LNCaP clone FGC (cell line): Measurements from ENCODE around the gene ZNF230.

Source experiments
- DNase-seq: peaks from one replicate; pipeline ENCODE4 v3.0.0-alpha.2; 2011; ENCODE audit warnings: low read depth
- H3K4me3 ChIP-seq: 2 replicates; pipeline ENCODE4 v1.5.1; 2011; ENCODE audit warnings: mild to moderate bottlenecking, low read depth, low read length, control low read depth
- TF ChIP-seq, protein P1 (sequence below): IDR thresholded peaks from 2 replicates; pipeline ENCODE4 v1.5.1; 2012; ENCODE audit warnings: mild to moderate bottlenecking; ENCODE audit not compliant: control insufficient read depth, insufficient read depth; ENCODE audit errors: extremely low read depth

Gene ZNF230

DNA sequence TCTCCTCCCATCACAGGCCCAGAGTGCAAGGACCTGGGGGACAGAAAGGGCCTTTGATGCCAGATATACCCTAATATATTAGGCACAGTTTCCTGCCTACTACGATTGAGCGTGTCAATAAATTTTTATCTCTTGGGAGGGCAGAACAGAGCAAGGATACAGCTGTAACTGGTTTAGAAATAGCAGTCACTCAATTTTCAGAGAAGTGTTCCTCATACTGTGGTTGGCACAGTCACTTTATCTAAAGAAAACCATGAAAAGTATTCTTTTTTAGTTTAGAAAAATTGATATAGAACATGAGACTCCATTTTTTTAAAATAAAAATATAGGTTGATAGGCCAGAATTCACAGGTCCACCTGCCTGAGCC is 19.2 kb upstream of the ZNF230 start:
- no peak for DNase-seq
- H3K4me3 ChIP-seq = no peak overlapping the region
- TF ChIP-seq, protein P1, sequence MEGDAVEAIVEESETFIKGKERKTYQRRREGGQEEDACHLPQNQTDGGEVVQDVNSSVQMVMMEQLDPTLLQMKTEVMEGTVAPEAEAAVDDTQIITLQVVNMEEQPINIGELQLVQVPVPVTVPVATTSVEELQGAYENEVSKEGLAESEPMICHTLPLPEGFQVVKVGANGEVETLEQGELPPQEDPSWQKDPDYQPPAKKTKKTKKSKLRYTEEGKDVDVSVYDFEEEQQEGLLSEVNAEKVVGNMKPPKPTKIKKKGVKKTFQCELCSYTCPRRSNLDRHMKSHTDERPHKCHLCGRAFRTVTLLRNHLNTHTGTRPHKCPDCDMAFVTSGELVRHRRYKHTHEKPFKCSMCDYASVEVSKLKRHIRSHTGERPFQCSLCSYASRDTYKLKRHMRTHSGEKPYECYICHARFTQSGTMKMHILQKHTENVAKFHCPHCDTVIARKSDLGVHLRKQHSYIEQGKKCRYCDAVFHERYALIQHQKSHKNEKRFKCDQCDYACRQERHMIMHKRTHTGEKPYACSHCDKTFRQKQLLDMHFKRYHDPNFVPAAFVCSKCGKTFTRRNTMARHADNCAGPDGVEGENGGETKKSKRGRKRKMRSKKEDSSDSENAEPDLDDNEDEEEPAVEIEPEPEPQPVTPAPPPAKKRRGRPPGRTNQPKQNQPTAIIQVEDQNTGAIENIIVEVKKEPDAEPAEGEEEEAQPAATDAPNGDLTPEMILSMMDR = no peak

DNA sequence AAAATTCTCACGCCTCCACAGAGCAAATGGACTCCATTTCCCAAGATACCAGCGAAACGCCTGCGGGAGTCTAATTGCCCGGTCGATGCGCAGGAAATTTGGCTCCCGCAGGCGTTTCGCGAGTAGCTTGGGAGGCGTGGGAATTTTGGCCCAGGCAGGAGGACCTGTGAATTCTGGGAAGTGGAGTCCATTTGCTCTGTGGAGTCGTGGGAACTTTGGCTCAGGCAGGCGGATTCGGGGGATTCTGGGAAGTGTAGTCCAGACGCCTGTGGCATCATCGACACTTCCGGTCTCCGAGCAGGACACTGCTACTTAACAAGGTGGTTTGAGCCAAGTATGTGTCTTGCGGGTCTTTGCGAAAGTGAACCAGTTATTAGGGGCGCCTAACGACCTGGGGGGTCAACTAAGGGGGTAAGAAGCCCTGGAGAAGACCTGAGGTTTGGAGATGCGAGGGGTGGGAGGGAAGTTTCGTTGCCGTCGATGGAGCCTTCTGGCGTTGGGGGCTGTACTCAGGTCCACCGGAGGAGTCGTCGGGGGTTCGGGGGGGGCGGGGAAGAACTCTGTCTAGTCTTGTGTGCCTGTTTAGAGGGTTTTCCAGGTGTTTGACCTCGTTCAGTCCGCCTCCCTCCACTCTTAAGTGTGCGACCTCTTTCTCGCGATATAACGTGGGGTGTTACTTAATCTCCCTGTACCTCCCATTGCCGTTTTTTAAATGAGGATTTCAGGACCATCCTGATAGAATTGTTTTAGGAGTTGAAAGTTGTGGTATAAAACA is 18.7 kb upstream of the ZNF230 start, which contains the start of gene ZNF155:
Gene ZNF155 (plus strand): TSS at position 277 of the 775 bp plus-strand sequence. CDS start 4,356 bp downstream, outside the sequence.
- TF ChIP-seq, protein P1 = no peak
- peak; percentile 93 for DNase-seq
- H3K4me3 ChIP-seq = peak within 1 kb of the TSS; percentile 68

DNA sequence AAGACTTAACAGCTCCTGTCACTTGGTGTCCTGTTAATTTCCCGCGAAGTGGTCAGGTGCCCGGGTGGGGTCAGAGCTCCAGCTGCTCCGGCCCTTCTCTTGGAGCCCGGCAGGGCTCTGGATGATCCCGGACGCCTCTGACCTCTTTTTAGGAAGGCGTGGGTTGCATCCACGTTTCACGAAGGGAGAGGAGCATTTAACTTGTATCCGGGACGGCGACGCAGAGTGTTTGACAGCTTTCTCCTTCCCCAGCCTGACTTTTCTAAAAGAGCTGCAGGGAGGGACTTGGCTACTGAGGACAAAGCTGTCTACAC is 18.1 kb upstream of the ZNF230 start:
- TF ChIP-seq, protein P1 = no peak
- peak overlapping the region; percentile 68 for H3K4me3 ChIP-seq
- DNase-seq = no peak

DNA sequence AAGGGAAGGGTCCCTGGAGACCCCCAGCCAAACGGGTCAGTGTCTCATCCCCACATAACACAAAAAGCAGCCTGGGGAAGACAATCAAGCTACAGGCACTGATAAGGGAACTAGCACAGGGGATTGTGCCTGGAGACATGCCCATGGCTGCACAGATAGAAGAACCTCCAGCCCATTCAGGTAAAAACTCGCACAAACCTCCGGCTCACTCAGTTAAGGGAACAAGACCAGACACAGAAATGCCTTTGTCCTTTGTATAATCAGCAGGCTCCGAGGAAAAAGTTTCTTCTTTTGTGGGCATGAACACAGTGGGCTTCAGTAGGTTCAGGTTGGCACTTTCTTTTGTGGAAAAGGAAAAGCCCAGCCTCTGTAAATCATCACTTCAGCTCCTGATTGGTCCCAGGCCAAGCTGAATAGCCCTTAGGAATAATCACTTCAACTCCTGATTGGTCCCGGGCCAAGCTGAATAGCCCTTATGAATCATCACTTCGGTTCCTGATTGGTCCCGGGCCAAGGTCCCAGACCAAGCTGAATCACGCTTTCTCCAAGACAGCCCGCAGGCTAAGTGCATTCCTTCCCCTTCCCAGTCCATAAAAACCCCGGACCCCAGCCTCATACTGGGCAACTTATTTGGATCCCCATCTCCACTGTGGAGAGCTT is 5.0 kb upstream of the ZNF230 start:
- TF ChIP-seq, protein P1 = no peak
- no peak overlapping the region for H3K4me3 ChIP-seq
- DNase-seq = no peak

DNA sequence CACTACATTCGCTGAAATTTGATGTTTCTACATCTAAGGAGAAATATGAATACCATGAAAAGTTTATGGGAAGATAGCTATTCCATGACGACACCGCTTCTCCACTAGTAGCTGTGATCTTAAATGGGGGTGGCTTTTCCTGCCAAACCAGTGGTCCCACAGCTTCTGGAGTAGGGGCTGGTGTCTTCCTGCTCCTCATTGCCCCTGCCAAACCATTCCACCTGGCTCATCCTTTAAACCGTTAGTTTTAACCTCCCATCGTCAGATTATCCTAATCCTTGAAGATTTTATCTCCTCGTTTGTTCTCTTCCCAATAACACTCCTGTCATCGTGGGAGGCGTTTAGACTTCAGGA is 568 bp upstream of the ZNF230 start:
- TF ChIP-seq, protein P1 = no peak
- no peak for DNase-seq
- H3K4me3 ChIP-seq = peak overlapping the region; percentile 77

DNA sequence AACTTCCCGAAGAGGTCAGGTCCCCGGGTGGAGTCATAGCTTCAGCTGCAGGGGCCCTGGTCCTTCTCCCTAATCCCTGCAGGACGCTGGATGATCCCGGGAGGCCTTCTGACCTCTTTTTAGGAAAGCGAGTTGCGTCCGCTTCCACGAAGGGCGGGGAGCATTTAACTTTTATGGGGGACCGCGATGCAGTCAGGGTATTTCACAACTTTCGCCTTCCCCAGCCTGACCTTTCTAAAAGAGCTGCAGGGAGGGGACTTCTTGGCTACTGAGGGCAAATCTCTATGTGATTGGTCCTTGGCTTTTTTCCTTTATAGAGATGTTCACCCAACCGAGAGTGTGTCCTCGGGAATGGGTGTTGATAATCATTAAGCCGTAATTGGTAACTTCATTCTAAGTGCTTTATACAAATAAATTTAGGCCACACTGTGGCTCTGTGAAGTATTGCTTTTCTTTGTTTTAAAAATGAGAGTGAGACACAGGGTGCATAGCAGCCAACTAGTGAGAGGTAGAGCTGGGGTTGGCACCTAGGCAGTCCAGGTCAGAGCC is 778 bp downstream of the ZNF230 start:
- TF ChIP-seq, protein P1 = 0 out of 2 replicates have a peak, but pooled peaks have one; percentile 2
- peak overlapping the region; percentile 77 for H3K4me3 ChIP-seq
- no peak for DNase-seq
